Posterior vena cava (tissue), 2 donors: Measurements from ENCODE around the gene ST6GALNAC5. TPM values are rescaled to one million over a fixed set of nuclear protein-coding genes. Genes with fewer than 3 reads are reported as not detected.
"Not testable (repeated sequence)": the region's sequence is repeated elsewhere in the genome, so short reads cannot be mapped to it uniquely, and the experiment has no call there.

Experiments used
- DNase-seq: peaks from one replicate; pipeline ENCODE4 v3.0.0-alpha.2; 2020; ENCODE audit warnings: low spot score
- intact Hi-C, 2 donors: fragments of 100-400 bp; cut with DNase I; formaldehyde crosslinking; loops; one replicate each; pipeline versions ENCODE4 v1.14.1 to v1.14.2; 2022 to 2023
- long read RNA-seq, 2 donors: library from polyadenylated mRNA; unstranded; transcript quantifications; one replicate each; pipeline ENCODE4 v2.0.0, GENCODE V29; 2020 to 2021
- total RNA-seq, 2 donors: library from RNA; stranded (reverse); fragmentation: NEBNext Ultra II Directional; extraction: Animal tissue kit (Norgen Biotek cat#: 25700); gene quantifications; one replicate each; pipeline ENCODE4 v1.2.1, GENCODE V29; 2021
- donor health status: DM: yes; HTN: yes; CAD: no.
- donor health status: DM: yes; HTN: yes; CAD: no.

The ST6GALNAC5 gene
- total RNA-seq = 10 to 100 TPM in 1 of 2 donors, 1 to 10 TPM in 1; 6.0 to 21.8 TPM
- long read RNA-seq, donor 1, partial matches to known transcripts = 0 of 6 reads
- long read RNA-seq, donor 1, other reads (novel, unspliced or antisense) = 3 of 6 reads
- long read RNA-seq, donor 2, transcript ST6GALNAC5-202 (5 exons, 3,751 nt) = major isoform, 20 of 37 reads
- long read RNA-seq, donor 2, partial matches to known transcripts = 4 of 37 reads
- long read RNA-seq, donor 2, other reads (novel, unspliced or antisense) = 13 of 37 reads

DNA sequence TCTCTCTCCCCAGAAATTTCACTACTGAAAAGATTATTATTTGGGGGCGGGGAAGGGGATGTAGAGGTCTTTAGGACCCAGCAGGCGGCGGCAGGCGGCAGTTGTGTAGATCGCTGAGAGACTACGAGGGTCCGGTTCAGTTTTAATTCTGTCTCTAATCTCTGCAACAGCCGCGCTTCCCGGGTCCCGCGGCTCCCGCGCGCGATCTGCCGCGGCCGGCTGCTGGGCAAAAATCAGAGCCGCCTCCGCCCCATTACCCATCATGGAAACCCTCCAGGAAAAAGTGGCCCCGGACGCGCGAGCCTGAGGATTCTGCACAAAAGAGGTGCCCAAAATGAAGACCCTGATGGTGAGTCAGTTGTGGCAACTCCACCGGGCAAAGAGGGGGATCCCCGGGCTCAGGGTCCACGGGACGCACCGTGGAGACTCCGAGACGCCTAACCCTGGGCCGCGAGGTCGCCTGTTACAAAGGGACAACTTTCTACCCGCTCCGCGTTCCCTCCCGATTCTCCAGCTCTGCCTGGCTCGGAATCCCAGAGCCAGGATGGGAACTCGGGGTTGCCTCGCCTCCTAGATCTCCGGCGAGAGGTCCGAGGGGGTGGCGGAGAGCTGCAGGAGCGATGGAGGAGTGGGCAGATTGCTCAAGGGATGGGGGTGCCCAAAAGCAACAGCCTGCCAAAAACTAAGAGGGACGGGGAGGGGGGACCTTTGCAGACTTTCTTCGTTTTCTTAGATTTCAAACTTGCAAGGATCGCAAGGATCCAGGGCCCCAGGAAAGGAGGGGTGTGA is at the start of gene ST6GALNAC5:
Gene ST6GALNAC5 (plus strand): TSS at position 139 of the 789 bp plus-strand sequence.
- intact Hi-C loops = no loop called here

DNA sequence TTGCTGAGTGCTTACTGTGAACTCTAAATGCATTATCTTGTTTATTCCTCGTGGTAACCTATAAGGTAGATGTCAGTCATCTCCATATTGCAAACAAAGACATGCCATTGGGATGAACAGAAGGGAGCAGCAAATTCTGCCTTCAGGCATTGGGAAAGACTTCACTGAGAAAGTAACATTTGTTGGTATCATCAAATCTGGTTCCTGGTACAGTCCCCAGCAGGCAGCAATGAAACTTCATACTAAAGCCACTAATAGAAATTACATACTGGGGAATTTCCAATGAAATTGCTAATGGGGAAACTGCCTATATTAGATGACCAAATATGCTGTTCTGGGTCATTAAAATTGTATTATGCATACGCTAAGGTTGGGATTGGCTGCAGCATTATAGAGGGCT is 47.3 kb upstream of the ST6GALNAC5 start:
- intact Hi-C loops = no loop called here

More for the DNA sequence above, at the start of gene ST6GALNAC5:
- no peak for DNase-seq

DNA sequence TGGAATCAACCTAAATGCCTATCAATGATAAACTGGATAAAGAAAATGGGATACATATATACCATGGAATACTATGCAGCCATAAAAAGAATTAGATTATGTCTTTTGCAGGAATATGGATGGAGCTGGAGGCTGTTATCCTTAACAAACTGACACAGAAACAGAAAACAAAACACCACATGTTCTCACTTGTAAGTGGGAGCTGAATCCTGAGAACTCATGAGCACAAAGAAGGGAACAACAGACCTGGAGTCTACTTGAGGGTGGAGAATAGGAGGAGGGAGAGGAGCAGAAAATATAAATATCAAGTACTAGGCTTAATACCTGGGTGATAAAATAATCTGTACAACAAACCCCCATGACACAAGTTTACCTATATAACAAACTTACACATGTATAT is 44.3 kb upstream of the ST6GALNAC5 start:
- intact Hi-C loops, DNase-seq: not testable (repeated sequence)

More for the DNA sequence above, 47.3 kb upstream of the ST6GALNAC5 start:
- no peak for DNase-seq

DNA sequence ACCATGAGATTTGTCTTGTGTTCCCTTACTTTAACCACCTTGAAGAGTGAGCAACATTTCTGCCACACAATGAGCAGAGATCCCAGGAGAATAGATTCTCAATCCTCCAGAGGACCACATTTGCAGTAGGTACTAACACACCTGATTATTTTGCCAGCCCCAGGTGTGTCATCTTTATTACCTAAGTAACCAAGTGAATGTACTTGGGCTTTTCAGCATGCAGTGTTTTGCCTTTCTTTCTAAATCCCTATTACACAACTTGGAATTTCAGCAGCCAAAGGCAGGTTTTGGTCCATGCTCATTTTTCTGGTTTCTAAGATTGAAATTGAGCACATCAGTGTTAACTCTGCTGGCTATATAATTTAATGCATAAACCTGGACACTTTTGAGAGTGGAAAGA is 43.2 kb upstream of the ST6GALNAC5 start:
- intact Hi-C loops = no loop called here
- no peak for DNase-seq

DNA sequence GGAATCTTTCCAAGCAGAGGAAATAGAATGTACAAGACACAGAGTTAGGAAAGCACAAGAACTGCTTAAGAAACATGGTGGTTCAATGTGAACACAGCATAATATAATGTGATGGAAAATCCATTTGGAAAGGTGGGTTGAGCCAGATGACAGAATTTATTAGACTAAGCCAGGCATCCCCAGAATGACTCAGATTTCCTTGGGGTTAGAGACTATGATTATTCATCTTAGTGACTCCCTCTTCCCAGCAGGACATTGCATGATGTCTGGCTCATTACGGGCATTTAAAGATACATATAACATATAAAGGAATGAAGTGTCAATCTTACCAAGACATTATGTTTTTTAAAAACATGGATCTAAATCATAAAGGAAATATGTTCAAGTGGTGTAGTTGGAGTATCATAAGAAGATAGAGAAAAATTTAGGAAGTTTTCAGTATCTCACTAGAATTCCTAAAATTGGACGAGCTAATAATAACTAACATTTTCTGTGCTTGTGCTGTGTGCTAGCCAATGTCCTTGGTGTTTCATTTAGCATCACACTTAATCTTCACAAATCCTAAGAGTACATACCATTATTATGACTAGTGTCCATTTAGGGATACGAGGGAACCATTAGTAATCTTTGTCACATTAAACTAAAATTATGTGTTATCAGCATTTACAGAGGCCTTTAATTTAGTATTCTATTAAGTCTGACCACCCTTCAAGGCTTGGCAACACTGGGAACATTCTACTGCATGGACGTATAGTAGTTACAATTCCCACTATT is 41.0 kb upstream of the ST6GALNAC5 start:
- intact Hi-C loops = no loop called here

DNA sequence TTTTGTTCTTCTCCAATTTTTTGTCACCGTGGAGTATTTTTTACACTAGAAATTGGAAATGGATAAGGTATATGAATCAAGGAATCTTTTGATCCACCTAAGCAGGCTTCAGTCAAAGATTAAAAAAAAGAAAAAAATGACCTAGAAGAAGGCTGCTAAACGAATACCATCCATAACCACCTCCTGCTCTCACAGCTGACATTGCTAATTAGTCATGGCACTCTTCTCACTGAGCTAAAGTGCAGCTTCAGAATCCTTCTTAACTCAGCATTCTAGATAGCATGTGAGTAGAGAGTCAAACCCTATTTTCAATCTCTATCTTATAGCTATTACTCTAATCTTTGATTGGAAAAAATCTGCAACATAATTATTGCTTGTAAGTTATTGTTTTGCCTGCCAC is 40.2 kb upstream of the ST6GALNAC5 start:
- intact Hi-C loops = no loop called here
- no peak for DNase-seq

More for the DNA sequence above, 41.0 kb upstream of the ST6GALNAC5 start:
- no peak for DNase-seq

DNA sequence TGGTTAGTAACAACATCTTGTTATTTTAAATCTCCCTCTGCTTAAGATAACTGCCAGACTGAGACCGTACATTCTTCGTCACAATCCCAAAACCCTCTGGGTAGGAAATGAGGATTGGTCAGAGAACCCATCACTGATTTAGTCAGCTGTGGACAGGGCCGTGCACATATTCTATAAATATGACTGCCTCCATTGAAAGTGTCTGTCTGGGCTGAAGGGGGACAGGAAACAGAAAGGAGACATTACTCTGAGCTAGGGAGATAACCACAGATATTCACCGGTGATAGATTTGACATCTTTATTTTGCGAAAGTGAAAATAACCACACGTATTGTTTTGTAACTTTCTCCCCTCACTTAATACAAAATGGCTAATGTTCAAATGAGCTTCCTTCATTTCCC is 36.9 kb upstream of the ST6GALNAC5 start:
- intact Hi-C loops = no loop called here
- no peak for DNase-seq

DNA sequence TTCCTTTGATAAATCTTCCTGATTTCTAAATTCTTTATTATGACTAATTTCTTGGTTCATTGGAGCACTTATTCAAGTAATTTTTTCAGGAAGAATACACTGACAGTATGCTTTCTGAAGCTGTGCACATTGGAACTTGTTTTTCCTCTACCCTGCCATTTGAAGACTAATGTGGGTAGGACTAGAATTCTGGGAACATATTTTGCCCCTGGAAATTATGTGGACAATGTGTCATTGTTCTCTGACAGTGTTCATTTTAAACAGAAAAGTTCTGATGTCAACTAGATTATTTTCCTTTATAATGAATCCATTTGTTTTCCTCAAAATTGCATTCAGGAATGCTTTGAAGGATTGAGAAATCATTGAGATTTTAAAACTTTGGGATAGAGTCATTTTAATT is 34.8 kb upstream of the ST6GALNAC5 start:
- no peak for DNase-seq
- intact Hi-C loops = no loop called here

DNA sequence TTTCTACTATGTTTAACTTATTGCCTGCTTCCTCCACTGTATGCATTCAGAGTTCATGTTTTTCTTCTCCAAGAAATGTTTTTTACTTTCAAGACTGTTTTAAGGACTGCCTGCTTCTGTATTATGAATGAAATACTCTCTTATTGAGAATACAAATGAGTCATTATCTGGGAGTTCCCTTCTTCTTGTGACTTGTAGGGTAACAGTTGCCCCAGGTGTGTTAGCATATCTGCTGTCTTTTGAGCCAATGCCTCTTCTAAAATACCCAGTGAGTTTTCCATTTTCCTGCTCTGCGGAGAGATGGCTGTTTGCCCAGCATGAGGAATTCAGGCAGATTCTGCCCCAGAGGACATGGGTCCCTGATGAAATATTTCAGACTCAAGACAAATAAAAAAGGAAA is 34.1 kb upstream of the ST6GALNAC5 start:
- intact Hi-C loops = no loop called here
- no peak for DNase-seq

DNA sequence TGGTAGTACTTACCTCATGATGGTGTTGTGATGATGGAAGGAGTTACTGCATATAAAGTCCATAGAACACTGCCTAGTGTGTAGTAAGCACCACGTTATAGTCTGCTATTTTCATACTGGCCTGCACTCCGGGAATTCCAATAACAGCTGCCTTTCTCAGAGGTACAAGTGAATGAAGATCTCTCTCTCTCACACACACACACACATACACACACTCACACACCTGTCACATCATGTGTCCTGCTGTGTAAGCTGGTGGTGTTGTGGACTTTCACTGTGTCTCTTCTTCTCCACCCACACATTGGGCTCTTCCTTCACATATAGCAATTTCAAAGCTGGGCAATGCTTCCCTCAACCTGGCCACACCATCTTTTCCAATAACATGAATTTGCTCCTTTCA is 33.4 kb upstream of the ST6GALNAC5 start:
- no peak for DNase-seq
- intact Hi-C loops = no loop called here

DNA sequence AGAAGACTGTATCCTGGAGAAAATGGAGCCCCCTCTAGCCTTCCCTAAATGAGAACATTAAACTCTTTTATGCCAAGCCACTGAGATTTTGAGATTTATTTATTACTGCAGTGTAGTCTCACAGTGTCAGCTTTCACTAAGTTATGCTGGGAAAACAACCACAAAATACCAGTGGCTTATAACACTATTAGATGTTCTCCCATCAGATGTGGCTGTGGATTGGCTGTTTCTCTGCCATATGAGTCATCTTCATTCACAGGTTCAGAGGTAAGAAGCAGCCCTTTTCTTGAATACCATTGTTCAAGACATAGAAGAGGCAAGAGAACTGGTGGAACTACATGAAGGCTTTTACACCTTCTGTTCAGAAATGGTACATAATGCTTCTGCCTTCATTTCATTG is 32.1 kb upstream of the ST6GALNAC5 start:
- intact Hi-C loops = no loop called here
- no peak for DNase-seq

DNA sequence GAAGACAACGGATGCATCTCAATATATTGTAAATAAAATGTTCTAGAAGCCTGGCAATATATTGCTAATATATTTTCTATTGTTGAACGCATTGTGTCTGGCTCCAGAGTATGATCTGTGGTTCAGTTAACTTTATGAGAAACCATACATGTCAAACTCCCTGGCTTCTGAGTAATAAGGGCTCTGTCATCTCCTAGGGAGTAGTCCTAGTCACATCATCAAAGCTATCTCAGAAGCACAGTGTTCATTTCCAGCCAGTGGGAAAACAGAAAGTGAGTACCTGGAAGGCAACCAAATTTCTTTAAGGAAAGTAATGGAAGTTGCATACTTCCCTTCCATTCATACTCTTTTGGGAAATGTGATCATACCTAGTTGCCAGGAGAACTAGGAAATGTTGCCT is 27.0 kb upstream of the ST6GALNAC5 start:
- intact Hi-C loops = no loop called here

DNA sequence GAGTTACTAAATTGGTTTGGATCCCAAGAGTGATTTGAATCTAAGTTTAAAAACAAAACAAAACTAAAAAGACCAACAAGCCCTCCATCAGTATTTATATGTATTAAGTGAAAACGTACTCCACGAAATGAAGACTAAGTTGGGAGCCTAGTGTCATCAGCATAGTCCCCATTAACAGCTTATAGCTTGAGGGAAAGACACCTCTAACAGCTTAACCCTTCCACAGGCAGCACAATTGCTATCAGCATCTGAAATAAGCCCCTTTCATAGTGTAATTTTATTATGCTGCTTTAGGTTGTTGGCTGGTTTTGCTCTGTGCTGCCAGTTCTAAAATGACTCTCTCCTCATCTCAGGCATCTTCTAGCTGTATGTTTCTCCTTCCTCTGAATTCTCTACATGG is 25.8 kb upstream of the ST6GALNAC5 start:
- no peak for DNase-seq
- intact Hi-C loops = no loop called here

More for the DNA sequence above, 27.0 kb upstream of the ST6GALNAC5 start:
- no peak for DNase-seq

DNA sequence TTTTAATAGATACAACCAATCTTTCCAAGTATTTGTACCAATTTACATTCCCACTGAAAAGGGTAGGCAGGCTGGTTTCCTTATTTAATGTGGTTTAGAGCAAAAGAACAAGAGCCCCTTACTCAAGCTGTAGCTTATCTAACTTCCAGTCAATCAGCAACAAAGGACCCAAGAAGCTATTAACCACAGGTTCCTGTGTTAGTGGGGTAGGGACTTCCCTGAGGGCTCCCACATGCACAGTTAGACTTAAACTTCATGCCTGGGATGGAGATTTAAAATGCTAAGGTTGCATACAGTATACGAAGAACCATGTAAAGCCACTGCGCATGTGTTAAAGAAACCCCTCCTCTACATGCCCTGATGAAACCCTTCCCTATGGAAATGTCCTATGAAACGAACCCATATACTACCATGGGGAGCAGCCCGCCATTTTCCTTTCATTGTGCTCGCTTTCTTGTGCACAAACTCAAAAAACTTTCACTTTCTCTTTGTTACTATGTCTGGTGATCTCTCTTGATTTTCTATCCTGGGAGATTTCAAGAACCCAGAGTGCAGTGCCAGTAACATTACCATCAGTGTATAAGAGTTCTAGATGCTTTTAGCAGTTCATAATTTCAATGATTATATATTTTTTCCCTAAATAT is 23.3 kb upstream of the ST6GALNAC5 start:
- DNase-seq = no peak
- intact Hi-C loops = no loop called here

DNA sequence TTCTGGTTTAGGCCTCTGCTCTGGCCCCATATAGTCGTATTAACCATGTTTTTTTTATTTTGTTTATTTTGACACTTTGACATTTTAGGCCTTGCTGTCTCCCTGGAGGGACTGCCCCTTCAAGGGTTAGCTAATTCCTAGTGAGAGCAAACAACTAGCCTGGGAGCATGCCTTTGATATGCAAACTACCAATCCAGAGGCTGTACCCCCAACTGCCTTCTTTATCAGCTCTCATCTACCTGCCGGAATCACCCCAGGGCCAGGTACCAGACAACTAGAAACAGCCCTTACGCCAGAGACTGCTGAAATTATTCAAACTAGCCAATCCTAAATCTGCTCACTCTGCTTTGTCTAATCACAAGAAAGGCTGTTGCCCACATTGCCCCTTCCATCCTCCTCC is 13.0 kb upstream of the ST6GALNAC5 start:
- intact Hi-C loops = no loop called here
- DNase-seq = no peak

DNA sequence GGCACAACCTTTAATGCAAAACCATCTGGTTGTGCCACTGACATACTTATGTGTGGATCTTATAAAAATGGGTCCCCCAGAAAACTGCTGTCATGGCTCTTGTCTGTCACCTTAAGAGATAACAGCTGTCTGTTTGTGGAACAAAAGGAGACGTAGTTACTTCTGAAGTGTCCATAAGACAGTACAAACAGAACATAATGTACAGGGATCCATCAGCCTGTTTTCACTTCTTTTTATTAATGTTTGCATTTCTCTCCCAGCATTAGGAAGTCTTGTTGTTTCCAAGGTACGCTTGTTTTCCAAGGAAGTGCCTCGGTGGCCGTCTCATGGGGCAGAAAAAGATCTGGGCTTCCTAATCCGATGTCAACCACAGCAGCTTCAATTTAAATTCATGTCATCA is 11.2 kb upstream of the ST6GALNAC5 start:
- DNase-seq = no peak
- intact Hi-C loops = no loop called here

DNA sequence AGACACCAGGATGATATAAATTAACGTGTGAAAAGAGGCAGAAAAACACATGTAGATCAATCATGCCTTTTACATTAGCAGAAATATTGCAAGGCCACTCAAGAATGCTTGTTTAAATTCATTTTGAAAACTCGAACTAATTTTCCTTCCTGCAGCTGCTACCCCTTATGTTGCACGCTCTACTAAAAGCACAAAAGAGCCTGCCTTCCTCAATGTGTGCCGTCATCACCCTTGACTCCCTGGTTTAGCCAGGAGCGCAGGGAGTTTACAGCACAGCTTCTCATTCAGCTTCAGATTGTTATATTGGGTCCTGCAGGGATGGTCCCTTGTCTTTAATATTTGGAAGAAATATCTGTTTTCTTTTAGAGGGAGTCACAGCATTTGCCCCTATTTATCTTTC is 10.1 kb upstream of the ST6GALNAC5 start:
- intact Hi-C loops = no loop called here
- no peak for DNase-seq

DNA sequence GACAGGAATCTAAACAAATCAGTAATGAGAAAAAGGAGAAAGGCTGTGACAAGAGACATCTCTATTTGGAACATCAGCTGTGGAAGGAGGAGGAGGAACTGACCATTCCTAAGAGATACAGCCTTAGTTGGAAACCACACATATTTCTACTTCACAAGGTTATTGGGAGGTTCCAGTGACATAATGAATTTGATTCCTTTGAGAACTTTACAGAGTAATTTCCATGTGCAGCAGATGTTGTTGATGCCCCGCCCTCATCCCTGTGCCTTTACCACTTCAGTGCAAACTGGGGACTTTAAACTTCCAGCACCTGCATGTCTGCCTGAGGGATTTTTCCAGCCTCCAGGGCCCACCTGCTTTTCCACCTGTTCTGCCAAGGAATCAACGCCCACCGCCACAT is 9.3 kb upstream of the ST6GALNAC5 start:
- intact Hi-C loops = no loop called here
- no peak for DNase-seq

DNA sequence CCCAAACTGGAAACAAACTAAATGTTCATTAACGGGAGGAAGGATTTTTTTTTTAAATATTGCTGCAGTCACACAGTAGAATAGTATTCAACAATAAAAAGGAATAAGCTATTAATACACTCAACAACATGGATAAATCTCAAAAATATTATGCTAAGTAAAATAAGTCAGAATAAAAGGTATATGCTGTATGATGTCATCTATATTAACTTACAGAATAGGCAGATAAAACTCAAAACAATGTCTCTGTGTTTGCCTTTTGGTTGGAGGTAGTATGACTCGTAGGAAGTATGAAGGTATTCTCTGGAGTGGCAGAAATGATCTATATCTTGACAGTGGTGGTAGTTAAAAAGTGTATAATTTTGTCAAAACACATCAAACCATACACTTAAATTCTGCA is 6.1 kb upstream of the ST6GALNAC5 start:
- DNase-seq = no peak
- intact Hi-C loops = no loop called here

DNA sequence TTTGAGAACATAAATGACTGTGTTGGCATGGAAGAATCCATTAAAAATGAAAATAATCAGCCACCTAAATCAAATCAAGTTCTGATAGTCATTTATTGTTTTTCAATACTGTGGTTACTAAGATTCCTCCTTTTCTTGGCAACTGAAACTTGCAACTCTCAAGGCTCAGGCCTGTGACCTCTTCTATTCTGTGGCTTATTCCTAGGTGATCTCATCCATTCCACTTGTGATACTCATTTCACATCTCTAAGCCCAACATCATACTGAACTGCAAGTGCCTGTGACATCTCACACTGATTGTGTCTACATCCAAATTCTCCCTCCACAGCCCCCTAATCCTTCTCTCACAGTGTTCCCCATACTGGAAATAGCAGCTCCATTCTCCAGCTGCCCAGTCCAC is 4.8 kb upstream of the ST6GALNAC5 start:
- intact Hi-C loops = no loop called here
- DNase-seq = no peak
